ENCODE measurements around the gene TTLL3. TPM values are rescaled to one million over a fixed set of nuclear protein-coding genes. Genes with fewer than 3 reads are reported as not detected.
"Not testable (repeated sequence)": the region's sequence is repeated elsewhere in the genome, so short reads cannot be mapped to it uniquely, and the experiment has no call there.

The TTLL3 gene
- polyA plus RNA-seq, 1 of the 3 experiments (the other 2 are of a cell fraction), result 41.6 TPM

GRCh38 chr3:9864200-9864927 is 54.3 kb downstream of the TTLL3 start:
- peak overlapping the region; percentile 56; the same call in 1 of the 2 replicates for H2AFZ ChIP-seq (ENCODE audit: low read depth)
- H3K4me3 ChIP-seq (ENCODE audit: low read depth in 2 of 2, low read length in 1 of 2), result no peak overlapping the region
- ChIA-PET POLR2A (interaction anchor here (1.2 kb wide), 1 partner anchor 69 kb away, joined by 4 read pairs; the partner anchor contains the start of gene CRELD1), CTCF (interaction anchor here (0.6 to 1.5 kb wide), 3 partner anchors 16 to 55 kb away, joined by 3 to 5 read pairs (median 4); no protein-coding TSS in a partner anchor)
- no peaks in the 10 kb centered on the region for H3K9me3 ChIP-seq
- peak; percentile 81 for DNase-seq
- H3K36me3 ChIP-seq (replicated peaks in 1 of 2; ENCODE audit: control insufficient read depth in 1 of 2, insufficient read depth in 2 of 2, low read length in 1 of 2), result no peaks in the 10 kb centered on the region
- peak overlapping the region in 1 of 2 experiments; percentile 34; a peak in 2 of 4 replicates for H3K27ac ChIP-seq (ENCODE audit: low read depth in 2 of 2, low read length in 1 of 2)
- H3K79me2 ChIP-seq (ENCODE audit: insufficient read depth), result no peaks in the 10 kb centered on the region
- H3K9ac ChIP-seq, result no peak overlapping the region
- H3K27me3 ChIP-seq (ENCODE audit: insufficient read depth), result no peaks in the 10 kb centered on the region
- no peaks in the 10 kb centered on the region for H3K9me2 ChIP-seq
- WGBS (ENCODE audit: low lambda C conversion rate), result 57% methylated on average over 12 of the region's 16 CpGs
- TF ChIP-seq SMC3 (IDR thresholded peaks at IDR 0.05; ENCODE audit: low read depth, low read length) (no peak), ZBTB33 (IDR thresholded peaks at IDR 0.05; ENCODE audit: borderline replicate concordance, low read depth) (no peak), IRF3 (IDR thresholded peaks at IDR 0.05; ENCODE audit: low read depth, low read length) (no peak), RXRA (IDR thresholded peaks at IDR 0.05; ENCODE audit: borderline replicate concordance, low read depth) (no peak), NFIC (IDR thresholded peaks at IDR 0.05; ENCODE audit: borderline replicate concordance) (peak; percentile 47), TEAD4 (IDR thresholded peaks at IDR 0.05; ENCODE audit: borderline replicate concordance, insufficient read depth) (no peak), USF1 (IDR thresholded peaks at IDR 0.05; ENCODE audit: borderline replicate concordance, low read depth) (no peak)
- H3K4me2 ChIP-seq, result no peak overlapping the region
- H3F3A ChIP-seq (replicated peaks; ENCODE audit: insufficient read depth), result no peaks in the 10 kb centered on the region
- peaks cover 5 to 7% of the 10 kb centered on the region in 2 experiments; a peak in 2 of 4 replicates for H3K4me1 ChIP-seq (ENCODE audit: control insufficient read depth in 1 of 2, insufficient read depth in 2 of 2, low read depth in 1 of 2, low read length in 1 of 2)
- H4K20me1 ChIP-seq (ENCODE audit: insufficient read depth), result no peaks in the 10 kb centered on the region

- H2AFZ ChIP-seq (ENCODE audit: low read depth); H3K36me3 ChIP-seq (replicated peaks in 1 of 2; ENCODE audit: control insufficient read depth in 1 of 2, insufficient read depth in 2 of 2, low read length in 1 of 2); H3K27ac ChIP-seq (ENCODE audit: low read depth in 2 of 2, low read length in 1 of 2); H3K9me2 ChIP-seq; H3K4me2 ChIP-seq; H4K20me1 ChIP-seq (ENCODE audit: insufficient read depth); DNase-seq; H3K9me3 ChIP-seq; H3F3A ChIP-seq (replicated peaks; ENCODE audit: insufficient read depth); H3K79me2 ChIP-seq (ENCODE audit: insufficient read depth); H3K9ac ChIP-seq; H3K4me1 ChIP-seq (ENCODE audit: control insufficient read depth in 1 of 2, insufficient read depth in 2 of 2, low read depth in 1 of 2, low read length in 1 of 2); H3K27me3 ChIP-seq (ENCODE audit: insufficient read depth); H3K4me3 ChIP-seq (ENCODE audit: low read depth in 2 of 2, low read length in 1 of 2): not testable (repeated sequence)
- POLR2A ChIA-PET, result interaction anchor here (0.6 to 1.2 kb wide), 2 partner anchors 42 to 68 kb away, joined by 4 read pairs; partner anchors contain the start of gene CRELD1
- 97% methylated on average over 10 of the region's 10 CpGs for WGBS (ENCODE audit: low lambda C conversion rate)
- CTCF ChIA-PET, result interaction anchor here (0.6 to 1.5 kb wide), 3 partner anchors 16 to 56 kb away, joined by 3 to 5 read pairs (median 4); no protein-coding TSS in a partner anchor
Observed at GRCh38 chr3:9865125-9865637, 55.1 kb downstream of the TTLL3 start.
